Activated T-cell treated with anti-CD3 and anti-CD28 coated beads for 24 hours (primary cell): ENCODE results near the gene TOLLIP.

ENCODE experiments used
- DNase-seq: peaks from one replicate; pipeline ENCODE4 v3.0.0-alpha.2; 2020; ENCODE audit warnings: low read depth

Gene TOLLIP

DNA sequence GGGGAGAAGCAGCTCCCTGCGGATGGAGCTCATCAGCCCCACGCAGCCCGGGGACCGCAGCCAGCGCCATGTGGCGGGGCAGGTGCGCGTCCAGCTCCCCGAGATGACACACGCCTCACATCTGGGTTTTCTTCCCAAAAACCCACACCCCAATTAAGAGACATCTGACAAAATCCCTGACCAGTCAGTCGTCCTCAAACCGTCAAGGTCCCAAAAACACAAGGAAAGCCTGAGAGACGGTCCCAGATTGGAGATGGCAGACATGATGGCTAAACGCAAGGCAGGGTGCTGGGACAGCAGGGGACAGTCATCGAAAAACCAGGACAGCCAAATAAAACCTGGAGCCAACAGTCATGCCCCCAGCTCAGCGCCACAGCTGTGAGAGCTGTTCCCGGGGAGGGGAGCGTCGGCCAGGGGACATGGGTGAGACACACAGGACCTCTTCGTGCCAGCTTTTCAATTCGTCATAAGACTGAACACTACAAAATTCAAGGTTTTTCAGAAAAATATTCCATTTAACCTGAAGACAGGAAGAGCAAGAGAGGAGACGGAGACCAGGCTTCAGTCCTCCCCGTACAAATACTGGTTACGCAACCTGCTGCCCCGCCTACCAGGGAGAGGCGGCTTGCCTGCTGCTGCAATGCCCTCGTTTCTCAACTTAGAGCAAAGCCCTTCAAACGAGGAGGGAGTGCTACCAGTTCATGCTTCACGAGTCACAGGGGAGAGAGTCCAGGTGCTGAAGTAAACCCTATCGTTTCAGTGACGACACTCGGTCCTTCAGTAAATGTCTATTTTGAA lies 10.5 kb downstream of the TOLLIP start:
- no peak for DNase-seq

DNA sequence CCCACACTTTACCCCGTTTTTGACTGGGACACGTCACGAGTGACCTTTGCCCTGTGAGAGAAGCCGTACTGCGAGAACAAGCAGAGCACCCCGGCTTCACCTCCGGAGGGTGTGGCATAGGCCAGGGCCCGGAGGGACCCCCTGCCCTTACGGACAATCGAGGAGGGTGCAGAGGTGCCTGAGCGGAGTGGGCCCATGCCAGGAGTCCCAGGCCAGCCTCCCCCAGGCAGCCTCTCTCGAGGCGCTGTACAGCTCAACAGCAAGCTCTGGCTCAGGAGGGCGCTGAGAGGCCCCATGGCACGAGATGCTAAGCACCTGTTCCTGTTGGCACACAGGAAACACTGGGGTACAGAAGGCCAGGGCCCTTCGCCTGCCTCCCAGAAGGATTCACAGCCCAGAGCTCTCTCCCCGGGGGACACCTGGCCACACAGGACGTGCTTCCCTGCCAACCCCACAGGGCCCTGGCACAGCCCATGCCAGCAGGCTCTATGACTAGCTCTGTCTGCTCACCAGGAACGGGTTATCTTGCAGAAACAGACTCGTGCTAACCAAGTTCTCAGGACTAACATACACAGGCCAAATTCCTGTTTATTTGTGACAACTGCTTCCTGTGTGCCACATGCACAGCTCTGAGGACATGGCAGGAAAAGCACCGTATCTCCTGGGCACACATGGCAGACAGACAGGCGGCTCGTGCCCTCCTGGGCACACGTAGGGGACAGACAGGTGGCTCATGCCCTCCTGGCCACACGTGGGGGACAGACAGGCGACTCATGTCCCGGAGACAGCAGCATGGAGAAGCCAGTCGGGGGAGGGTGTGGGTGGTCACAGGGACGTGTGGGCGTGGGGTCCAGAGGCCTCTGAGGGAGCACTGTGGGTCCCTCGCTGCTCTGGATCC lies 11.6 kb downstream of the TOLLIP start:
- no peak for DNase-seq

GRCh38 chr11:1297011-1297575 lies 12.3 kb downstream of the TOLLIP start:
- DNase-seq, result no peak

DNA sequence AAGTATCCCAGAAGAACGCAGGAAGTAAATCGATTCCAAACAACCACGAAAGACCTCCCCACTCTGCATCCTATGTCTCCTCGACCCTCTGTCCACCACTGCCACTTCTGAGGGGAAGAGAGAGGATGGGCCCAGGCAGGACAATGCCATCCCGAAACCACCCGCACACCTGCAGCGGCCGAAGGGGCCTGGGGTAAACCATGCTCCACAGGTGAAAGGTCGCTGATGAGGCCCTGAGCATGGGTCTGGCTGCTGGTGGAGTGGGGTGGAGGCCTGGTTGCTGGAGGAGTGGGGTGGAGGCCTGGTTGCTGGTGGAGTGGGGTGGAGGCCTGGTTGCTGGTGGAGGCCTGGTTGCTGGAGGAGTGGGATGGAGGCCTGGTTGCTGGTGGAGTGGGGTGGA lies 13.1 kb downstream of the TOLLIP start:
- DNase-seq, result no peak

DNA sequence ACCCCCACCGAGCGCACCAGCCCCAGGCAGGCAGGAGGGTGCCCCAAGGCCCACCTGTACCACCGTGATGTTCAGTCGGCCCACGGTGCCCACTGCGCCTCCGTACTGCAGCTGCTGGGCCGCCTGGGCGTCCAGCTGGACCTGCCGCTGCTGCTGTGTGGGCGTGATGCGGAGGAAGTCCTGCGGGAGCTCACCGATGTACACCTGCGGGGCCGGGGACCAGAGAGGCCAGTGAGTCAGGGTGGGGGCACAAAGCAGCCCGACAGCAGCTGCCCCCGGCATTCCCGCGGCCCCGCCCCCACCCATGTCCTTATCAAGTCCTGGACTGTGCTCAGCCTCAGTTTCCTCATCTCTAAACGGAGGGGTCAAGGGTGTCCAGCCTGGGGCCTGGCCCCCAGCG lies 13.8 kb downstream of the TOLLIP start:
- DNase-seq, result no peak

- DNase-seq, result no peak
These were observed 14.3 kb downstream of the TOLLIP start for GRCh38 chr11:1295086-1295485.

GRCh38 chr11:1293619-1294015 lies 15.8 kb downstream of the TOLLIP start:
- no peak for DNase-seq

GRCh38 chr11:1292644-1293618 lies 16.5 kb downstream of the TOLLIP start:
- DNase-seq, result no peak

DNA sequence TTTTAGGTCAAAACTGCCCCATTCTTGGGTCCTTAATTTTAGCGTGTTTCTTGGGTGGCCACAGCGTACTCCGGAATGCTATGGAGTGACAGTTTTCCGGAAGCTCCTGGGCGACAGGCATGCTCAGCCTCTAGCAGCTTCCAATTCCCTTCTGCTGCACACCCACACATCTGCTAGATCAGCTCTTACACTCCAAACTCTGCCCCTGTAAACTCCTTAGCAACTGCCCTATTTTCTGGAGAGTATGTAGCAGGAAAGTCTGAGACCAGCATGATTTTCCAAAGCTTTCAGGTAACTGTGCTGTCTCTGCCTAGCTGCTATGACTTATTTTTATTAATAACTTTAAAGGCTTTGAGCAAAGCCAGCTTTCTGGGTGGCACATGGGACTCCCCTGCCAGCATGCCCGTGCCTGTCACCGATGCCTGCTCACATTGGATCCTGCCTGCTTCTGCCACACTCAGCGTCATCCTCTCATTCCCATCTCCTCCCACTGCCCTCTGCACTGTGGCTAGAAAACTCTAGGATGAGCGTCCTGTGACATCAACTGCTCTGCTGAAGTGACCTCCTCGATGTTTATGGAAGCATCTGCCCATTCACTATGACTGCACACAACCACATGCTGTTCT lies 17.3 kb downstream of the TOLLIP start:
- DNase-seq, result no peak

GRCh38 chr11:1291295-1292017 lies 18.0 kb downstream of the TOLLIP start:
- DNase-seq, result no peak

GRCh38 chr11:1290052-1291040 lies 19.1 kb downstream of the TOLLIP start:
- DNase-seq, result no peak

- no peak for DNase-seq
These were observed 20.1 kb downstream of the TOLLIP start for GRCh38 chr11:1289211-1289935.

DNA sequence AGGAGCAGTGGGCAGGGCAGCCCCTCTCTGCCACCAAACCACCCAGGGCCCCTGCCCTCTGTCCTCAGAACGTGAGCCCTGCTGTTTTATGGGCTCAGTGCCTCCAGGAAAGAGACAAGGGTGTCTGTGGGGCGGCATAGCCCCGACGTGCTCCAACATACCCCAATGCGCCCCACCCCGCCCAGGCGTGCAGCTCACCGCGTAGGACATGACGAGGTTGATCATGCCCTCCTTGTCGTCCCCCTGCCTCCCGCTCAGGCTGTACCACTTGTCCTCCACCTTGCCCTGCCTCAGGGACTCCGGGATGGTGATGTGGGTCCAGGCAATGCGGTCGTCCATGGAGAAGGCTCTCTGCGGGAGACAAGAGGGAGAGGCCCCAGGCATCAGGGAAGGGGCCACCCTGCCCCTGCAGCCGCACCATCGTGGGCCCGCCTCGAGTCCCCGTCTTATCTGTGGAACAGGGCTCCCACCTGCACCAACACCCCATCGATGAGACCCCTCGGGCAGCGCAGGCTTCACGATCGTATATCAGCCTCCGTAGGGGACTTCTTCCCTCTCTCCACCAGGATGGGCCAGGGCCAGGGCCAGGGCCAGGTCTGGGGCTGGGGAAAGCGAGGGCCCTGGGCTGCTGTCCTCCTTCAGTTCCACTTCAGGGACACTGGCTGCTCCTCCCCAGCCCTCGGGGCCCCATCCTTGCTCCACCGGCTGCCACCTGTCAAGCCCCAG lies 20.8 kb downstream of the TOLLIP start:
- no peak for DNase-seq

GRCh38 chr11:1287928-1288327 lies 21.5 kb downstream of the TOLLIP start:
- DNase-seq, result no peak

GRCh38 chr11:1285876-1286275 lies 23.6 kb downstream of the TOLLIP start:
- no peak for DNase-seq

GRCh38 chr11:1285316-1285744 lies 24.1 kb downstream of the TOLLIP start:
- DNase-seq, result no peak

GRCh38 chr11:1283906-1284305 lies 25.5 kb downstream of the TOLLIP start:
- DNase-seq, result no peak

GRCh38 chr11:1283091-1283511 lies 26.3 kb downstream of the TOLLIP start:
- DNase-seq, result no peak
